Neural cell (in vitro differentiated cells): ENCODE results near the gene ENOX1.

Source experiments
- EP300 ChIP-seq: fragments of 450-650 bp; conservative IDR thresholded peaks from 2 replicates; pipeline ENCODE4 v1.6.1; 2014; ENCODE audit warnings: antibody characterized with exemption, mild to moderate bottlenecking, moderate library complexity; ENCODE audit not compliant: poor library complexity, severe bottlenecking
- EZH2 ChIP-seq: fragments of 200-600, 300-800 bp; shearing (Covaris generic), sonication (generic); IDR thresholded peaks from 2 replicates; pipeline ENCODE4 v1.6.1; 2014; ENCODE audit warnings: antibody characterized with exemption, low read length, borderline replicate concordance, mild to moderate bottlenecking; ENCODE audit not compliant: insufficient read depth, poor library complexity, severe bottlenecking
- POLR2AphosphoS5 ChIP-seq: IDR thresholded peaks from 2 replicates; pipeline ENCODE4 v1.6.1; 2012
- TAF1 ChIP-seq: IDR thresholded peaks from 2 replicates; pipeline ENCODE4 v1.6.1; 2012; ENCODE audit warnings: low read depth
- TF ChIP-seq, protein P1 (sequence below): fragments of 450-650 bp; IDR thresholded peaks from 2 replicates; pipeline ENCODE4 v1.5.1; 2014; ENCODE audit warnings: antibody characterized with exemption, mild to moderate bottlenecking, moderate library complexity; ENCODE audit not compliant: poor library complexity, severe bottlenecking
- TF ChIP-seq, protein P2 (sequence below): IDR thresholded peaks from 2 replicates; pipeline ENCODE4 v1.6.1; 2012; ENCODE audit warnings: borderline replicate concordance

GRCh38 chr13:43339145-43339804 lies 447.5 kb downstream of the ENOX1 start:
- TF ChIP-seq POLR2AphosphoS5 (no peak), EZH2 (no peak), TAF1 (no peak), EP300 (no peak)
- TF ChIP-seq, protein P1, sequence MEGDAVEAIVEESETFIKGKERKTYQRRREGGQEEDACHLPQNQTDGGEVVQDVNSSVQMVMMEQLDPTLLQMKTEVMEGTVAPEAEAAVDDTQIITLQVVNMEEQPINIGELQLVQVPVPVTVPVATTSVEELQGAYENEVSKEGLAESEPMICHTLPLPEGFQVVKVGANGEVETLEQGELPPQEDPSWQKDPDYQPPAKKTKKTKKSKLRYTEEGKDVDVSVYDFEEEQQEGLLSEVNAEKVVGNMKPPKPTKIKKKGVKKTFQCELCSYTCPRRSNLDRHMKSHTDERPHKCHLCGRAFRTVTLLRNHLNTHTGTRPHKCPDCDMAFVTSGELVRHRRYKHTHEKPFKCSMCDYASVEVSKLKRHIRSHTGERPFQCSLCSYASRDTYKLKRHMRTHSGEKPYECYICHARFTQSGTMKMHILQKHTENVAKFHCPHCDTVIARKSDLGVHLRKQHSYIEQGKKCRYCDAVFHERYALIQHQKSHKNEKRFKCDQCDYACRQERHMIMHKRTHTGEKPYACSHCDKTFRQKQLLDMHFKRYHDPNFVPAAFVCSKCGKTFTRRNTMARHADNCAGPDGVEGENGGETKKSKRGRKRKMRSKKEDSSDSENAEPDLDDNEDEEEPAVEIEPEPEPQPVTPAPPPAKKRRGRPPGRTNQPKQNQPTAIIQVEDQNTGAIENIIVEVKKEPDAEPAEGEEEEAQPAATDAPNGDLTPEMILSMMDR = no peak
- TF ChIP-seq, protein P2, sequence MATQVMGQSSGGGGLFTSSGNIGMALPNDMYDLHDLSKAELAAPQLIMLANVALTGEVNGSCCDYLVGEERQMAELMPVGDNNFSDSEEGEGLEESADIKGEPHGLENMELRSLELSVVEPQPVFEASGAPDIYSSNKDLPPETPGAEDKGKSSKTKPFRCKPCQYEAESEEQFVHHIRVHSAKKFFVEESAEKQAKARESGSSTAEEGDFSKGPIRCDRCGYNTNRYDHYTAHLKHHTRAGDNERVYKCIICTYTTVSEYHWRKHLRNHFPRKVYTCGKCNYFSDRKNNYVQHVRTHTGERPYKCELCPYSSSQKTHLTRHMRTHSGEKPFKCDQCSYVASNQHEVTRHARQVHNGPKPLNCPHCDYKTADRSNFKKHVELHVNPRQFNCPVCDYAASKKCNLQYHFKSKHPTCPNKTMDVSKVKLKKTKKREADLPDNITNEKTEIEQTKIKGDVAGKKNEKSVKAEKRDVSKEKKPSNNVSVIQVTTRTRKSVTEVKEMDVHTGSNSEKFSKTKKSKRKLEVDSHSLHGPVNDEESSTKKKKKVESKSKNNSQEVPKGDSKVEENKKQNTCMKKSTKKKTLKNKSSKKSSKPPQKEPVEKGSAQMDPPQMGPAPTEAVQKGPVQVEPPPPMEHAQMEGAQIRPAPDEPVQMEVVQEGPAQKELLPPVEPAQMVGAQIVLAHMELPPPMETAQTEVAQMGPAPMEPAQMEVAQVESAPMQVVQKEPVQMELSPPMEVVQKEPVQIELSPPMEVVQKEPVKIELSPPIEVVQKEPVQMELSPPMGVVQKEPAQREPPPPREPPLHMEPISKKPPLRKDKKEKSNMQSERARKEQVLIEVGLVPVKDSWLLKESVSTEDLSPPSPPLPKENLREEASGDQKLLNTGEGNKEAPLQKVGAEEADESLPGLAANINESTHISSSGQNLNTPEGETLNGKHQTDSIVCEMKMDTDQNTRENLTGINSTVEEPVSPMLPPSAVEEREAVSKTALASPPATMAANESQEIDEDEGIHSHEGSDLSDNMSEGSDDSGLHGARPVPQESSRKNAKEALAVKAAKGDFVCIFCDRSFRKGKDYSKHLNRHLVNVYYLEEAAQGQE = no peak
